Daoy (cell line): ENCODE measurements around the gene WNT3A. TPM values are rescaled to one million over a fixed set of nuclear protein-coding genes. Genes with fewer than 3 reads are reported as not detected.

Experiments used
- DNase-seq: peaks from one replicate; pipeline ENCODE4 v3.0.0-alpha.2; 2015; ENCODE audit warnings: low read depth
- total RNA-seq: library from RNA; depleted of rRNA; stranded (reverse); fragments of >200 nt; shearing (Covaris generic); gene quantifications from 2 replicates; pipeline ENCODE4 v1.2.3, GENCODE V29; 2014

The WNT3A gene
- total RNA-seq, 1 experiment from 2014 or later: not detected

GRCh38 chr1:228070173-228070572, 63.4 kb downstream of the WNT3A start:
- no peak for DNase-seq

GRCh38 chr1:228070851-228071250, 64.1 kb downstream of the WNT3A start:
- DNase-seq: no peak

- DNase-seq: no peak
Observed at GRCh38 chr1:228071839-228072657, 65.2 kb downstream of the WNT3A start.

GRCh38 chr1:228072658-228073043, 65.9 kb downstream of the WNT3A start:
- DNase-seq: no peak

GRCh38 chr1:228073061-228073856, 66.5 kb downstream of the WNT3A start:
- no peak for DNase-seq

GRCh38 chr1:228073857-228074545, 67.2 kb downstream of the WNT3A start:
- peak; percentile 37 for DNase-seq

- DNase-seq: no peak
Observed at GRCh38 chr1:228074954-228075730, 68.3 kb downstream of the WNT3A start.

- no peak for DNase-seq
Observed at GRCh38 chr1:228075801-228076271, 69.0 kb downstream of the WNT3A start.

GRCh38 chr1:228076796-228077430, 70.1 kb downstream of the WNT3A start:
- DNase-seq: no peak

- DNase-seq: no peak
Observed at GRCh38 chr1:228077565-228078330, 71.0 kb downstream of the WNT3A start.

- DNase-seq: no peak
Observed at GRCh38 chr1:228079013-228079412, 72.2 kb downstream of the WNT3A start.

GRCh38 chr1:228079601-228080263, 72.9 kb downstream of the WNT3A start:
- DNase-seq: no peak

GRCh38 chr1:228081144-228081543, 74.3 kb downstream of the WNT3A start:
- no peak for DNase-seq

- DNase-seq: peak; percentile 41
Observed at GRCh38 chr1:228081578-228082213, 74.9 kb downstream of the WNT3A start.

GRCh38 chr1:228082214-228082917, 75.6 kb downstream of the WNT3A start, which contains the start of gene ARF1:
Gene ARF1, plus strand, starts transcription at chr1:228082708. Its CDS starts 14,407 bp downstream, at chr1:228097115.
- DNase-seq: peak; percentile 95

GRCh38 chr1:228082918-228083870, 76.4 kb downstream of the WNT3A start:
- peak; percentile 52 for DNase-seq

GRCh38 chr1:228083871-228084278, 77.1 kb downstream of the WNT3A start:
- DNase-seq: no peak
